GM21360 (cell line): Measurements from ENCODE around the gene PRSS2.
A peak's percentile ranks its signal among the peaks of the same experiment; 100 is the strongest.

ENCODE experiments used
- ATAC-seq: cut with Tn5 transposase; IDR thresholded peaks from one replicate; pipeline ENCODE4 v1.9.1; 2021; ENCODE audit warnings: mild to moderate bottlenecking, moderate library complexity; ENCODE audit not compliant: unreplicated experiment

The PRSS2 gene

GRCh38 chr7:142785841-142786250, 15.1 kb downstream of the PRSS2 start:
- ATAC-seq, result no peak

DNA sequence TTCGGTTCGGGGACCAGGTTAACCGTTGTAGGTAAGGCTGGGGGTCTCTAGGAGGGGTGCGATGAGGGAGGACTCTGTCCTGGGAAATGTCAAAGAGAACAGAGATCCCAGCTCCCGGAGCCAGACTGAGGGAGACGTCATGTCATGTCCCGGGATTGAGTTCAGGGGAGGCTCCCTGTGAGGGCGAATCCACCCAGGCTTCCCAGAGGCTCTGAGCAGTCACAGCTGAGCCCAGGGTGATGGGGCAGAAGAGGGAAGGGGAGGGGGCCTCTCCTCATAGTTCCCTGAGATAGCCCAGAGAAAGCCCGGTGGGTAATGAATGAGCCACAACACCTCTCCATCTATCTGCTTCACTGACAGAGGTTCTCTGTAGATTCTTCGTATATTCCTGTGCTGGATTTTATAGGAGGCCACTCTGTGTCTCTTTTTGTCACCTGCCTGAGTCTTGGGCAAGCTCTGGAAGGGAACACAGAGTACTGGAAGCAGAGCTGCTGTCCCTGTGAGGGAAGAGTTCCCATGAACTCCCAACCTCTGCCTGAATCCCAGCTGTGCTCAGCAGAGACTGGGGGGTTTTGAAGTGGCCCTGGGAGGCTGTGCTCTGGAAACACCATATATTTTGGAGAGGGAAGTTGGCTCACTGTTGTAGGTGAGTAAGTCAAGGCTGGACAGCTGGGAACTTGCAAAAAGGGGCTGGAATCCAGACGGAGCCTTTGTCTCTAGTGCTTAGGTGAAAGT, 16.4 kb downstream of the PRSS2 start:
- ATAC-seq, result no peak

DNA sequence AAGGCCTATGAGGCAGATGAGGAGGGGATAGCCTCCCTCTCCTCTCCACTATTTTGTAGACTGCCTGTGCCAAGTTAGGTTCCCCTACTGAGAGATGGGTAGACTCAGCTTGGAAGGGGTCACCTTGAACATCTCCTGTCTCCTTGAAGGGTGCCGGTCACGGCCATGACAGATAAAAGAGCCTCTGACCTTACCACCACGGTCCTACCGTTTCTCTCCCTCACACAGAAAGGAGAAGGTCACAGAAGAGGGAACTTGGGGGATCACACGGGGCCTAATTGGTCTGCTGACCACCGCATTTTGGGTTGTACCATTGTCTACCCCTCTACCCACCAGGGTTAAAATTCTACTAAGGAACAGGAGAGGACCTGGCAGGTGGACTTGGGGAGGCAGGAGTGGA, 17.0 kb downstream of the PRSS2 start:
- ATAC-seq, result no peak

DNA sequence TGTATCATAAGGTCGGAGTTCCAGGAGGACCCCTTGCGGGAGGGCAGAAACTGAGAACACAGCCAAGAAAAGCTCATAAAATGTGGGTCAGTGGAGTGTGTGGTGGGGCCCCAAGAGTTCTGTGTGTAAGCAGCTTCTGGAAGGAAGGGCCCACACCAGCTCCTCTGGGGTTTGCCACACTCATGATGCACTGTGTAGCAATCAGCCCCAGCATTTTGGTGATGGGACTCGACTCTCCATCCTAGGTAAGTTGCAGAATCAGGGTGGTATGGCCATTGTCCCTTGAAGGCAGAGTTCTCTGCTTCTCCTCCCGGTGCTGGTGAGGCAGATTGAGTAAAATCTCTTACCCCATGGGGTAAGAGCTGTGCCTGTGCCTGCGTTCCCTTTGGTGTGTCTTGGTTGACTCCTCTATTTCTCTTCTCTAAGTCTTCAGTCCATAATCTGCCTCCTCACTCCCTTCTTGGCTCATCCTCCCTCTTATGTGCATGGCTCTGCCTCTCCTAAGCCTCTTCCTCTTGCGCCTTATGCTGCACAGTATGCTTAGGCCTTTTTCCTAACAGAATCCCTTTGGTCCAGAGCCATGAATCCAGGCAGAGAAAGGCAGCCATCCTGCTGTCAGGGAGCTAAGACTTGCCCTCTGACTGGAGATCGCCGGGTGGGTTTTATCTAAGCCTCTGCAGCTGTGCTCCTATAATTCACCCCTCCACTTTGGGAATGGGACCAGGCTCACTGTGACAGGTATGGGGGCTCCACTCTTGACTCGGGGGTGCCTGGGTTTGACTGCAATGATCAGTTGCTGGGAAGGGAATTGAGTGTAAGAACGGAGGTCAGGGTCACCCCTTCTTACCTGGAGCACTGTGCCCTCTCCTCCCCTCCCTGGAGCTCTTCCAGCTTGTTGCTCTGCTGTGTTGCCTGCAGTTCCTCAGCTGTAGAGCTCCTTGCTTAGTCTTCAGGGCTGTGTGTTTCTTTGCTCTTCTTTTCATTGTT, 17.8 kb downstream of the PRSS2 start:
- ATAC-seq, result no peak

- no peak for ATAC-seq
Observed at GRCh38 chr7:142789441-142789840, 18.7 kb downstream of the PRSS2 start.

DNA sequence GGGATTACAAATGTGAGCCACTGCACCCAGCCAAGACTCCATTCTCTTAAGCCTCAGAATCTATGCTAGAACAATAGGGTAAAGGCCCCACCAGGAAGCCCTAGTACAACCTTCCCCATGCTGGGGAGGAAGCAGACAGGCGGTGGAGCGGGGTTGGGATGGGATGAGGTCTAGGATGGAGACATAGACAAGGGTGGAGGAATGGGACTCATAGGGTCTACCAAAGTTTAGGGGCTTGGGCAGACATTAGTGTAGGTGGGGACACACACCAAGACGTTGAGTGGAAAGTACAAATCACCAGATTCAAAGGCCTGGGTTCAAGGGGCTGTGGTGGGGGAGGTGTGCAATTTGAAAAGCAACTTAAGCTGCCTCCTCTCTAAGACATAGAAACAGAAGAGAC, 19.3 kb downstream of the PRSS2 start:
- ATAC-seq, result no peak

- ATAC-seq, result no peak
Observed at GRCh38 chr7:142790555-142790954, 19.8 kb downstream of the PRSS2 start.

- ATAC-seq, result no peak
Observed at GRCh38 chr7:142791502-142791901, 20.7 kb downstream of the PRSS2 start.

- ATAC-seq, result no peak
Observed at GRCh38 chr7:142792129-142792528, 21.4 kb downstream of the PRSS2 start.

DNA sequence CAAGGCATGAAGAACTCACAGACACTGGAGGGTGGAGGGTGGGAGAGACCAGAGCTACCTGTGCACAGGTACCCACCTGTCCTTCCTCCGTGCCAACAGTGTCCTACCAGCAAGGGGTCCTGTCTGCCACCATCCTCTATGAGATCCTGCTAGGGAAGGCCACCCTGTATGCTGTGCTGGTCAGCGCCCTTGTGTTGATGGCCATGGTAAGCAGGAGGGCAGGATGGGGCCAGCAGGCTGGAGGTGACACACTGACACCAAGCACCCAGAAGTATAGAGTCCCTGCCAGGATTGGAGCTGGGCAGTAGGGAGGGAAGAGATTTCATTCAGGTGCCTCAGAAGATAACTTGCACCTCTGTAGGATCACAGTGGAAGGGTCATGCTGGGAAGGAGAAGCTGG, 21.8 kb downstream of the PRSS2 start:
- no peak for ATAC-seq

DNA sequence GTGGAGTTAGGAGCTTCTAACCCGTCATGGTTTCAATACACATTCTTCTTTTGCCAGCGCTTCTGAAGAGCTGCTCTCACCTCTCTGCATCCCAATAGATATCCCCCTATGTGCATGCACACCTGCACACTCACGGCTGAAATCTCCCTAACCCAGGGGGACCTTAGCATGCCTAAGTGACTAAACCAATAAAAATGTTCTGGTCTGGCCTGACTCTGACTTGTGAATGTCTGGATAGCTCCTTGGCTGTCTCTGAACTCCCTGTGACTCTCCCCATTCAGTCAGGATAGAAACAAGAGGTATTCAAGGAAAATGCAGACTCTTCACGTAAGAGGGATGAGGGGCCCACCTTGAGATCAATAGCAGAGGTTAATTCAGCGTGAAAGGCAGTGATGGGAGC, 22.4 kb downstream of the PRSS2 start:
- no peak for ATAC-seq

DNA sequence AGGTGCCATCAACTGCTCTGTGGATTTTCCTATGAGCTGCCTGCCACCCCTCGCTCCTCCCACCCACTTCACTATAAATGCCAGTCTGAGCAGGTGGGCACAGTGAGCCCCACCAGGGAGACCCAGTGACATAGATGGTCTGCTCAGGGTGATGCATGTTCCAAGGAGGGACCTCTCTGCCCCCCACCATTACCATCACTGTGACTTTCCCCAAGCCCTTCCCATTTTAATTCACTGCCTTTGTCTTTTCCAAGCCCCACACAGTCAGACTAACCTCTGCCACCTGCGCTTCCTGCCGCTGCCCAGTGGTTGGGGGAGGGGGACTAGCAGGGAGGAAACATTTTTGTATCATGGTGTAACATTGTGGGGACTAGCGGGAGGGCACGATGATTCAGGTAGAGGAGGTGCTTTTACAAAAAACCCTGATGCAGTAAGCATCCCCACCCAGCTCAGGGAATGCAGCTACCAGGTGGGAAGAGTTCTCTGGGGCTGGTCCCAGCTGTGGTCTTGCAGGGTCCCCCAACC, 24.6 kb downstream of the PRSS2 start:
- ATAC-seq, result no peak

- ATAC-seq, result no peak
Observed at GRCh38 chr7:142796001-142796500, 25.3 kb downstream of the PRSS2 start.

DNA sequence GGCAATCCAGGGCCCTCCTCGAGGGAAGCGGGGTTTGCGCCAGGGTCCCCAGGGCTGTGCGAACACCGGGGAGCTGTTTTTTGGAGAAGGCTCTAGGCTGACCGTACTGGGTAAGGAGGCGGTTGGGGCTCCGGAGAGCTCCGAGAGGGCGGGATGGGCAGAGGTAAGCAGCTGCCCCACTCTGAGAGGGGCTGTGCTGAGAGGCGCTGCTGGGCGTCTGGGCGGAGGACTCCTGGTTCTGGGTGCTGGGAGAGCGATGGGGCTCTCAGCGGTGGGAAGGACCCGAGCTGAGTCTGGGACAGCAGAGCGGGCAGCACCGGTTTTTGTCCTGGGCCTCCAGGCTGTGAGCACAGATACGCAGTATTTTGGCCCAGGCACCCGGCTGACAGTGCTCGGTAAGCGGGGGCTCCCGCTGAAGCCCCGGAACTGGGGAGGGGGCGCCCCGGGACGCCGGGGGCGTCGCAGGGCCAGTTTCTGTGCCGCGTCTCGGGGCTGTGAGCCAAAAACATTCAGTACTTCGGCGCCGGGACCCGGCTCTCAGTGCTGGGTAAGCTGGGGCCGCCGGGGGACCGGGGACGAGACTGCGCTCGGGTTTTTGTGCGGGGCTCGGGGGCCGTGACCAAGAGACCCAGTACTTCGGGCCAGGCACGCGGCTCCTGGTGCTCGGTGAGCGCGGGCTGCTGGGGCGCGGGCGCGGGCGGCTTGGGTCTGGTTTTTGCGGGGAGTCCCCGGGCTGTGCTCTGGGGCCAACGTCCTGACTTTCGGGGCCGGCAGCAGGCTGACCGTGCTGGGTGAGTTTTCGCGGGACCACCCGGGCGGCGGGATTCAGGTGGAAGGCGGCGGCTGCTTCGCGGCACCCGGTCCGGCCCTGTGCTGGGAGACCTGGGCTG, 26.0 kb downstream of the PRSS2 start:
- ATAC-seq, result peak; percentile 38

- peak; percentile 31 for ATAC-seq
Observed at GRCh38 chr7:142797391-142798377, 26.9 kb downstream of the PRSS2 start.

- no peak for ATAC-seq
Observed at GRCh38 chr7:142798451-142799436, 28.0 kb downstream of the PRSS2 start.

GRCh38 chr7:142799437-142799835, 28.7 kb downstream of the PRSS2 start:
- ATAC-seq, result no peak

DNA sequence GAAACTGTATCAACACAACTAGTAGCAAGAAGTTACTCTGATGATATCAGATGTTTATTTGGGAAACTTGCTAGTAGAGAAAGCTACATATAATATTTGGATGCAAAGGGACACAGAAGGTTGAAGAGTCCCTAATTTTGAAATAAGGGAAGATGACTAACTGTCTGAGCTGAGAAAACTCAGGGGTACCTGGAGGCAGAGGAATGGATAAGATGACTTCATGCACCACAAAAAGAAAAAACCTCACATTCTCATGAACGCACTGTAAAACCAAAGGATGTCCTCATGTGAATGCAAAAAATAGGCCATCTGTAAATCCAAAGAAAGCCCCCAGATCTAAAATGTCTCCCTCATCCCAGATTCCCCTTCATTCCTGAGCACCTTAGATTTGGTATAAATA, 29.3 kb downstream of the PRSS2 start:
- ATAC-seq, result no peak
